Memory B cell (primary cell): ENCODE measurements around the gene DSCAM.

Source experiments
- ATAC-seq: fragments of 150-1000 bp; cut with Tn5 transposase; 2 replicates; pipeline ENCODE4 v1.10.0; 2021; ENCODE audit warnings: low read depth, mild to moderate bottlenecking, moderate library complexity
- DNase-seq, 2 donors: peaks; one replicate each; pipeline ENCODE4 v3.0.0; 2022; ENCODE audit warnings: low spot score in 2 of 2
- H3K27ac Mint-ChIP-seq: one replicate; pipeline ENCODE4 v1.8.0; 2022; ENCODE audit warnings: mild to moderate bottlenecking, moderate library complexity, mixed read lengths
- H3K27me3 Mint-ChIP-seq: one replicate; pipeline ENCODE4 v1.8.0; 2022; ENCODE audit warnings: mixed read lengths
- H3K36me3 Mint-ChIP-seq: one replicate; pipeline ENCODE4 v1.8.0; 2022; ENCODE audit warnings: mild to moderate bottlenecking, mixed read lengths
- H3K4me1 Mint-ChIP-seq: one replicate; pipeline ENCODE4 v1.8.0; 2022; ENCODE audit warnings: mixed read lengths
- H3K4me3 Mint-ChIP-seq: one replicate; pipeline ENCODE4 v1.8.0; 2022; ENCODE audit warnings: mild to moderate bottlenecking, moderate library complexity, mixed read lengths
- H3K9me3 Mint-ChIP-seq: one replicate; pipeline ENCODE4 v1.8.0; 2022; ENCODE audit warnings: mixed read lengths

DSCAM gene

DNA sequence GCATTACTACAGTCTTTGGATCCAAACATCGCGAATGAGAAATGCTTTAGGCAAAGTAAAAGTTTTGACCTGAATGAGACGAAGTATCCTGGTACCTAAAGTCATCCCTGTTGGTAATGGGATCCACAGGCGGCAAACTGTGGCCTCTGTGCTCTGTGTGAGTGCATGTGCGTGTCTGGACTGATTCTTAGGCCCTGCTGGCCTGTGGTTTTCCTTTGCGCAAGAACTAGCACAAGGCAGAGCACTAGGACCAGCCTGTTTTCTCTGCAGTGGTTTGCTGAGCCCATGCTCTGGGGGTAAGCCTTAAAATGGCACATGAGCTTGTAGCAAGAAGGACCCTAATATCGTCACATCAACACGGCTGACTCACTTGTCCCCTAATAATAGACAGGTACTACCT lies 251.2 kb downstream of the DSCAM start:
- Mint-ChIP-seq H3K27me3 (no peaks in the 10 kb centered on the region), H3K36me3 (no peaks in the 10 kb centered on the region), H3K4me3 (no peak overlapping the region), H3K9me3 (peaks cover 11% of the 10 kb centered on the region), H3K27ac (no peak overlapping the region), H3K4me1 (no peaks in the 10 kb centered on the region)
- ATAC-seq (no peak), DNase-seq (no peak)

DNA sequence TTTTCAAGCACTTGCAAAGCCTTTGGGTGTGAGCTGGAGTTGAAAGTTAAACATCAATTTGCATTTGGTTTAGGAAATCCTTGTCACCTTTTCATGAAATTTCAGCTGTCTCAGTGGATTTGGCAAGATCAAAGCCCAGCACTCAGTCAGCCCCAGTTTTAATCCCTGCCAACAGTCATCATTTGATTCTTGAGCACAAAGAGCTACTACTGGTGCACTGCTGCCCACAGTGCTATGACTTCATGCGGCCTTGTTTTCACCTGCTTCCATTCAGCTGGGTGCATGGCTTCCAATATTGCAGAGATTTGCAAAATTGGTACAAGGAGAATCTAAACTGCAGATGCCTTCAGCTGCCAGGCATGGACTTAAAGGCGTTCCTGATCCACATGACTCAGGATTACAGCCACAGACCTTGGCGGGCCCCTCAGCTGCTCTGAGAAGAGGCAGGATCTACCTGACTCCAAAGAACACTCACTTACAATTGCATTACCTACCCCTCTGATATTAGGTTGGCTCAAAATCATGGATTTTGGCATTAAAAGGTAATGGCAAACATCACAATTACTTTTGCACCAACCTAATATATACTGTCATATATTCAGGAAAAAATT lies 259.1 kb downstream of the DSCAM start:
- H3K4me1 Mint-ChIP-seq, result no peaks in the 10 kb centered on the region
- no peak overlapping the region for H3K4me3 Mint-ChIP-seq
- ATAC-seq (no peak), DNase-seq (no peak)
- H3K27me3 Mint-ChIP-seq, result no peaks in the 10 kb centered on the region
- H3K36me3 Mint-ChIP-seq, result no peaks in the 10 kb centered on the region
- peaks cover 4% of the 10 kb centered on the region for H3K9me3 Mint-ChIP-seq
- no peak overlapping the region for H3K27ac Mint-ChIP-seq

DNA sequence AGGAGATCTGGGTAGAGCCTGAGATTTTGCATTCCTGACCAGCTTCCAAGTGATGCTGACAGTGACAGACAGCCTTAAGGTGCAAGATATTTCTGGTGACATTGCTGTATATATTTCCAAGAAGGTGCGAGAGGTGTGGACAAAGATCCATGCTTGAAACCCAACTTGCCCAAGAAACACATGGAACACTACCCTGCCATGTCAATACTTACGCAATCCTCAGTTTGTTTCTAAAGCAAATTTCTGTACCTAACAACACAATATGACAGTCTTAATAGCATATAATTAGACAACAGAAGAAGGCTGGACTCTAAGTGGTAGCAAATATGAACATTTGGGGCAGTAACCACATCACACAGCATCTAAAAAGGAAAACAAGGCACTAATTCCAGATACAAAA lies 260.4 kb downstream of the DSCAM start:
- Mint-ChIP-seq H3K36me3 (no peaks in the 10 kb centered on the region), H3K27me3 (no peaks in the 10 kb centered on the region), H3K4me1 (no peaks in the 10 kb centered on the region), H3K27ac (no peak overlapping the region), H3K4me3 (no peak overlapping the region), H3K9me3 (no peaks in the 10 kb centered on the region)
- no peak for ATAC-seq
- DNase-seq, result no peak

DNA sequence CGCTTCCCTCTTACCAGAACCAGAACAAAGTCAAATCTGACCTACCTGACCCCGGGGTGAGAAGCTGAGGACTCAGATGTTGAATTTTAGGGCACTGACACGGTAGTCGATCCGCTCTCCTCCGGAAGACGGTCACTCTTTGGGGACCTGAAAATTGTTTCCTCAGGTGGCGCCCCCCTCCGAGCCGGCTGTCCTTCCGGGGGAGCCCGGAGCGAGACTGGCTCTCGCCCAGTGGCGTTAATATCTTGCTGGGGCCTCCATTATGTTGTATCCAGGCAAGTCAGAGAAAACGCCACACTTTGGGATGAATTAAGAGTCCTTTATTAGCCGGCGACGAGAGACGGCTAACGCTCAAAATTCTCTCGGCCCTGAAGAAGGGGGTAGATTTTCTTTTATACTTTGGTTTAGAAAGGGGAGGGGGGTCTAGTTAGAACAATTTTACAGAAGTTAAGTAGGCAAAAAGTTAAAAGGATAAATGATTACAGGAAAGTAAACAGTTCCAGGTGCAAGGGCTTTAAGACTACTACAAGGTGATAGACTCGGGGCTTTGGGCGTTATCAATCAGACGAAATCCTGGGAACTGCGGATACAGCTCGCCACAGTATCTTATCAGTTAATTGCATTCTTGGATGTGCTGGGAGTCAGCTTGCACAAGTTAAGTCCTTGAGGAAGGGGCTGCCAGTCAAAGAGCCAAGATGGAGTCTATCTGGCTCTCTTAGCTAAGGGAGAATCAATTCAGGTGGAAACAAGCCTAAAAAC lies 269.5 kb downstream of the DSCAM start:
- Mint-ChIP-seq H3K27ac (no peak overlapping the region), H3K9me3 (peaks cover 1% of the 10 kb centered on the region), H3K4me1 (no peaks in the 10 kb centered on the region), H3K27me3 (no peaks in the 10 kb centered on the region), H3K36me3 (no peaks in the 10 kb centered on the region), H3K4me3 (no peak overlapping the region)
- no peak for ATAC-seq
- no peak for DNase-seq

DNA sequence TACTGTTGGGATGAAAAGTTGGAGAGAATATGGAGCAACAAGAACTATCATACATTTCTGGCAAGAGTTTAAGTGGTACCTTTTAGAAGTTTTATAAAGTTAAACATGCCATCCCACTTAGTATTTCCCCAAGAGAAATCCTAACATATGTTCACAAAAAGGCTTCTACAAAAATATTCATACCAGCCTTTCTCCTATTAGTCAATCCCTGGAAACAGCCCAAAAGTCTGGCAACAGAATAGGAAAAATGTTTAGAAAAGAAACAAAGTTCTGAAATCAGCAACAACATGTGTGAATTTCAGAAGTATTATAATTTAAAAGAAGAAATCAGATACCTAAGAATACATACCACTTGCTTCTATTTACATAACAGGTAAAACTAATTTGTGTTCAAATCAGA lies 271.0 kb downstream of the DSCAM start:
- peaks cover 1% of the 10 kb centered on the region for H3K9me3 Mint-ChIP-seq
- no peaks in the 10 kb centered on the region for H3K36me3 Mint-ChIP-seq
- no peaks in the 10 kb centered on the region for H3K4me1 Mint-ChIP-seq
- no peaks in the 10 kb centered on the region for H3K27me3 Mint-ChIP-seq
- DNase-seq (no peak), ATAC-seq (no peak)
- no peak overlapping the region for H3K27ac Mint-ChIP-seq
- no peak overlapping the region for H3K4me3 Mint-ChIP-seq

DNA sequence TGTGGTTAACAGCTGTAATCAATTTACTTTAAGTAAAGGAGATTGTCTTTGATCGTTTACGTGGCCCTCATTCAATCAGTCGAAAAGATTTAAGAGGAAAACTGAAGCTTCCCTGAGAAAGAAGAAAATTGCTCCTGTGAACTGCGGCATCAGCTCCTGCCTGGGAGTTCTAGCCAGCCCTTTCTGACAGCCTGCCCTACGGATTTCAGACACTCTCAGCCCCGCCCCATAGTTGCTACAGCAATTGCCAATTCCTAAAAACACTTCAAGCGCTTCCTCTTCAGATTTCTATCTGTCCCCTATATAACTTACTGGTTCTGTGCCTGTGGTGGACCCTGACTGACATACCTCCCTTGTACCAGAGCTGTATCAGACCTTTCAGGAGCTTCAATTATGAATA lies 277.6 kb downstream of the DSCAM start:
- H3K4me1 Mint-ChIP-seq, result no peaks in the 10 kb centered on the region
- H3K36me3 Mint-ChIP-seq, result no peaks in the 10 kb centered on the region
- no peak for ATAC-seq
- no peak for DNase-seq
- no peak overlapping the region for H3K27ac Mint-ChIP-seq
- peaks cover 4% of the 10 kb centered on the region for H3K9me3 Mint-ChIP-seq
- no peaks in the 10 kb centered on the region for H3K27me3 Mint-ChIP-seq
- no peak overlapping the region for H3K4me3 Mint-ChIP-seq

DNA sequence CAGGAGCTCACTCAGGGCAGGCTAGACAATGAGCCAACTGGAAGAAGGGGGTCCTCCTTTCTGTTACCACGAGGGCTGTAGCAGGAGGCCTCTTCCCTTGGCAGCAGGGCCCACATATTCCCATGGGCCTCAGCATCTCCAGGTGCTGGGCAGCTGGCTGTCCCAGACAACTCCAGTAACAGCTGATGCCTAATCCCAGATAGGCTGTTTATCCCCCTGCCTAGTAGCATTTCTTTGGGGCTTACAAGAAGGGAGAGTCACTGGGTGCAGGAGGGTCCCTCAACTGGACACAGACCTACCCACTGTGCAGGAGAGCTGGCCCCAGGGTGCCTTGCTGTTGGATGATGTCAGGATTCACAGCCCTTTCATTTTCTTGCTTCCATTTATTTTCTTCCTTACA lies 278.2 kb downstream of the DSCAM start:
- Mint-ChIP-seq H3K36me3 (no peaks in the 10 kb centered on the region), H3K4me3 (no peak overlapping the region), H3K27me3 (no peaks in the 10 kb centered on the region), H3K9me3 (peaks cover 4% of the 10 kb centered on the region), H3K4me1 (no peaks in the 10 kb centered on the region), H3K27ac (no peak overlapping the region)
- DNase-seq, result no peak
- ATAC-seq, result no peak

DNA sequence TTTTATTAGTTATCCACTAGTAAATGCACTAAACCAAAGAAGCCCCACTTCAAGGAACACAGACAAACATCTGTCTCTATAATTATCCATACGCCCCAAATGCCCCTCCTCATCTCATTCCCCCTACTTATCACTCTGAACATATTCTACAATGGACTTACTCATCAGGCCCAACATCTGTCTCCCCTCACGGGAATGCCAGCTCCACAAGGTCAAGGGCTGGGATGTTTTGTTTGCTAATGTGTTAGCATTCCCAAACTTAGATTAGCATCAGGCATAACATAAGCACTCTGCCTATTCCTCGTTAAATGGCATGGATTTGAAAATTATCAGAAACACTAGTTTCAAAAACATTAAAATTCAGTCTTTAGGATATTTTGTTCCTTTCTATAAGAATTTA lies 279.5 kb downstream of the DSCAM start:
- Mint-ChIP-seq H3K9me3 (peaks cover 6% of the 10 kb centered on the region), H3K27ac (no peak overlapping the region), H3K27me3 (peaks cover 1% of the 10 kb centered on the region), H3K4me3 (no peak overlapping the region), H3K4me1 (no peaks in the 10 kb centered on the region), H3K36me3 (no peaks in the 10 kb centered on the region)
- DNase-seq, result no peak
- no peak for ATAC-seq

DNA sequence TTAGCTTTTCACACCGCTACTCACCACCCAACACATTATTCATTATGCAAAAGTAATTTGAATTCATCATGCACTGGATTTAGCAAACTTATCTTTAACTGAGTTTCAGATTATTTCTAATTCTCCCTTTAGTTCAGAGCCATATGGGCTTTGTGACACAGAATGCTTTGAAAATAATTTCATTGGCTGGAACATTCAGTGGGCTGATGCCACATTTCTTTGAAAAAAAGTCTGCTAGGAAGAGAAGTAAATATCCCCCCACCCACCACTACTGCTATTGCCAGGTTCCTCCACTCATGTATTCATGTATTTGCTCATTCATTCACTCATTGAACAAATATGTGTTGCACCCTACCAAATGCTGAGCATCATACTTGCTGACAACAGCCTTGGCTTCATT lies 280.5 kb downstream of the DSCAM start:
- Mint-ChIP-seq H3K4me1 (no peaks in the 10 kb centered on the region), H3K36me3 (no peaks in the 10 kb centered on the region), H3K27me3 (peaks cover 1% of the 10 kb centered on the region), H3K9me3 (peaks cover 6% of the 10 kb centered on the region), H3K4me3 (no peak overlapping the region), H3K27ac (no peak overlapping the region)
- no peak for ATAC-seq
- DNase-seq, result no peak

DNA sequence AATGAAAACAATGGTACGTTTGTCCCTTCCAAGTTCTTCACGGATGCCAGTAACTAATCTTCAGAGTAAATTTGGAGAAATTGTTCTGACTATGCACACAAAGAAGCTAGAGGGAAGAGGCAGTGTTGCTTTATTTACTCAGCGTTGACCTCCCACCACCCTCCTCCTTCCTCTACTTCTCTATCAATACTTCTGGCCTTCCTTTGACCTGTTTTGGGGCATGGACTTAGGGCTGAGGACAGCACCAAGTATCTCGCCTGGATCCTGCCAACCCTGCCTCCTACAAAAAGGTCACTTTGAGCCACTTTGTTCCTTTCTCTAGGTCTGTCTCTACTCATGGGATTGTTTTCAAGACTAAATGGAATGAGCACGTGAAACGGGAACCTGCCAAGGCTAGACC lies 282.6 kb downstream of the DSCAM start:
- Mint-ChIP-seq H3K36me3 (no peaks in the 10 kb centered on the region), H3K27ac (no peak overlapping the region), H3K9me3 (peaks cover 2% of the 10 kb centered on the region), H3K27me3 (peaks cover 1% of the 10 kb centered on the region), H3K4me3 (no peak overlapping the region), H3K4me1 (no peaks in the 10 kb centered on the region)
- DNase-seq (no peak), ATAC-seq (no peak)

DNA sequence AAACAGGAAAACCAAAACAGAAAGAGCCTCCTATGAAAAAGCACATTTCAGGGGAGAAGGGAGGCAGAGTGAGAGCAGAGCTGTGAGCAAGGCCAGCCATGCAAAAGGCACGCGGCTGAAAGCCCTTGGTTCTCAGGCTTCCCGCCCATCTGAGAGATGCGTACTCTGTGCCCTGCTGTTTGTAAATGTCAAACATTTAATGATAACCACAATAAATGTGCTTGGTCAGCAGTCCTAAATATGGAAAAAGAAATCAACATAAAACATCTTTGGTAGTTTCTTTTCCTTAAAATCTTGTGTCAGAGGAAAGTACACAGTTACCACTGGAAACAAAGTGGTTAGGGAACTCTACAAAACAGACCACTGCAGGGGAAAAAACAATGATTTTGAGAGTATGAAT lies 283.1 kb downstream of the DSCAM start:
- ATAC-seq (no peak), DNase-seq (no peak)
- Mint-ChIP-seq H3K9me3 (peaks cover 2% of the 10 kb centered on the region), H3K27me3 (peaks cover 1% of the 10 kb centered on the region), H3K27ac (no peak overlapping the region), H3K4me3 (no peak overlapping the region), H3K36me3 (no peaks in the 10 kb centered on the region), H3K4me1 (no peaks in the 10 kb centered on the region)

DNA sequence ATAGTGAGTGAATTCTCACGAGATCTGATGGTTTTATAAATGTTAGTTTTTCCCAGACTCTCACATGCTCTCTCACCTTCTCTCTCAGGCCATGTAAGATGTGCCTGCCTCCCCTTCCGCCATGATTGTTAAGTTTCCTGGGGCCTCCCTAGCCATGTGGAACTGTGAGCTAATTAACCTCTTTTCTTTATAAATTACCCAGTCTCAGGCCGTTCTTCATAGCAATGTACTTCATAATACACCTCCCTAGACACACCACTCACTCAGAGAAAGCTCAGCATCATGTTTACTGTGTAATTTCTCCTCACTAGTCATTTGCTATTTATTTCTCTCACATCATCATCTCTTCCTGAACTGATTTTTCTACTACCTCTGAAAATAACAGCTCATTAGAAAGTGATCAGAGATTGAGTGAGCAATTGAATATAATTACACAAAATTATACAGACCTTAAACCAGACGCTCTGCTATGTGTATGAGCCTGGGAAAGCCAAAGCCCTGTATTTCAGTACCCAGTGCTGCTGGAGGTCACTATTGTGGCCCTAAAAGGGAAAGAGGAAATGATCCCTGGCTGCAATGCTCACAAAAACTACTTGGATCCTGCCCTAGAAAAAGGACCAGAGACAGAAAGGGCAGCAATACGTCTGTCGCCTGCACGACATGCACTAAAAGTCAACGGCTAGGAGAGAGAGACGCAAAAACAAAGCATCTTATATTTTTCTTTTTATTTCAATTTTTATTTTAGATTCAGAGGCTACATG lies 284.5 kb downstream of the DSCAM start:
- H3K4me3 Mint-ChIP-seq, result no peak overlapping the region
- H3K27ac Mint-ChIP-seq, result no peak overlapping the region
- ATAC-seq, result no peak
- no peaks in the 10 kb centered on the region for H3K4me1 Mint-ChIP-seq
- H3K36me3 Mint-ChIP-seq, result no peaks in the 10 kb centered on the region
- peaks cover 4% of the 10 kb centered on the region for H3K9me3 Mint-ChIP-seq
- H3K27me3 Mint-ChIP-seq, result peaks cover 1% of the 10 kb centered on the region
- no peak for DNase-seq

DNA sequence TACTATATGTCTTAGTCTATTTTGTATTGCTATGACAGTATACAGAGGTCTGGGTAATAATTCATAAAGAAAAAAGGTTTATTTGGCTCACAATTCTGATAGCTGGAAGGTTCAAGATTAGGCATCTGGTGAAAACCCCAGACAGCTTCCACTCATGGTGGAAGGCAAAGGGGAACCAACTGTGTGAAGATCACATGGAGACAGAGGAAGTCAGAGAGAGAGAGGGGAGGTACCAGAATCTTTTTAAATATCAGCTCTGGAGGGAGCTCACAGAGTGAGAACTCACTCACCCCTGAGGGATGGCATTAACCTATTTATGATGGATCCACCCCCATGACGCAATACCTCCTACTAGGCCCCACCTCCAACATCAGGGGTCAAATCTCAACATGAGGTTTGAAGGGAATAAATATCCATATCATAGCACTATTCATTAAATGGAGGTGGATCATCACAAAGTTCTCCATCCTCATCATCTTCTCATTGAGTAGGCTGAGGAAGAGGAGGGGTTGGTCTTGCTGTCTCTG lies 290.5 kb downstream of the DSCAM start:
- Mint-ChIP-seq H3K4me1 (no peaks in the 10 kb centered on the region), H3K36me3 (no peaks in the 10 kb centered on the region), H3K27me3 (no peaks in the 10 kb centered on the region), H3K4me3 (no peak overlapping the region), H3K27ac (no peak overlapping the region), H3K9me3 (peaks cover 2% of the 10 kb centered on the region)
- DNase-seq (no peak), ATAC-seq (no peak)

DNA sequence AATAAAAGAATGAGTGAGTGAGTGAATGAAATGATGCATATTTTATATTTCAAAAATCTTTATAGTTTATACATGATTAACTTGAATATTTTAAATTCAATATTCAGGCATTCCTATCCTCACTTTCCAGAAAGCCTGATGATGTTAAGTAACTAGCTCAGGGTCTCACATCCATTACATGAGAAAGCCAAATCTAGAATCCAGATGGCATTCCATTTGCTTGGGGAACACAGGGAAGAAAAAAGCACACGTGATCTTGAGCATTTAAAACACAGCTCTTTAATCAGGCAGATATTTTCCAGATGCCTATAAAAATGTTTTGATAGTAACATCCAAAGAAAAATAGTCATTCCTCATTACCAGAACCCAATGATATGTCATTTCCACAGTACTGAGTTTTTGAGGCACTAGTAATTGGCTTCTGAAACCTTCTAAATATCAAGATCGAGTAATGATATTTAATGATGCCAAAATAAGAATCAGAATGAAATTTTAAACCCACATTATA lies 291.9 kb downstream of the DSCAM start:
- Mint-ChIP-seq H3K9me3 (peaks cover 2% of the 10 kb centered on the region), H3K4me1 (no peaks in the 10 kb centered on the region)

More for the DNA sequence above, 291.9 kb downstream of the DSCAM start:
- DNase-seq (no peak), ATAC-seq (no peak)
- no peak overlapping the region for H3K4me3 Mint-ChIP-seq
- H3K27me3 Mint-ChIP-seq, result no peaks in the 10 kb centered on the region
- no peak overlapping the region for H3K27ac Mint-ChIP-seq
- no peaks in the 10 kb centered on the region for H3K36me3 Mint-ChIP-seq
